Thyroid gland (tissue), 4 donors: Measurements from ENCODE around the gene PCID2.

Source experiments
- CTCF ChIP-seq, 6 experiments: fragments of 200-600 bp in 3 of 6; fragments of 450-650 bp in 3 of 6; sonication (generic) in 3 of 6; IDR thresholded peaks; one replicate each; pipeline ENCODE4 v1.5.1; 2016 to 2019; ENCODE audit warnings: antibody characterized with exemption in 6 of 6, mild to moderate bottlenecking in 2 of 6, inconsistent platforms in 1 of 6, moderate library complexity in 1 of 6
- POLR2A ChIP-seq, 2 donors: fragments of 450-650 bp; IDR thresholded peaks; one replicate each; pipeline ENCODE4 v1.6.1; 2017; ENCODE audit warnings: antibody characterized with exemption in 2 of 2, mild to moderate bottlenecking in 2 of 2, moderate library complexity in 1 of 2

GRCh38 chr13:113168211-113168610 is 40.3 kb downstream of the PCID2 start:
- no peak for TF ChIP-seq CTCF (IDR thresholded peaks at IDR 0.05)
- TF ChIP-seq POLR2A (IDR thresholded peaks at IDR 0.05): no peak
